GM10266 (cell line): ENCODE data around the gene TPP2.

Experiments
- DNase-seq: peaks from one replicate; pipeline ENCODE4 v3.0.0; 2012; ENCODE audit errors: extremely low spot score
- CTCF ChIP-seq: IDR thresholded peaks from 2 replicates; pipeline ENCODE4 v1.5.1; 2012; ENCODE audit warnings: mild to moderate bottlenecking, low read depth; ENCODE audit not compliant: control insufficient read depth, insufficient read depth; ENCODE audit errors: missing control alignments

The TPP2 gene

GRCh38 chr13:102703726-102704035, 106.9 kb downstream of the TPP2 start:
- no peak for TF ChIP-seq CTCF
- no peak for DNase-seq

GRCh38 chr13:102704238-102705058, 107.7 kb downstream of the TPP2 start:
- TF ChIP-seq CTCF = no peak
- DNase-seq = no peak

- TF ChIP-seq CTCF = no peak
- no peak for DNase-seq
Observed at GRCh38 chr13:102707467-102707866, 110.7 kb downstream of the TPP2 start.

GRCh38 chr13:102708211-102708610, 111.4 kb downstream of the TPP2 start:
- no peak for TF ChIP-seq CTCF
- DNase-seq = no peak

- TF ChIP-seq CTCF = no peak
- no peak for DNase-seq
Observed at GRCh38 chr13:102708991-102709390, 112.2 kb downstream of the TPP2 start.

GRCh38 chr13:102709536-102709935, 112.8 kb downstream of the TPP2 start:
- DNase-seq = no peak
- no peak for TF ChIP-seq CTCF

GRCh38 chr13:102710261-102710679, 113.5 kb downstream of the TPP2 start:
- DNase-seq = no peak
- TF ChIP-seq CTCF = no peak
